Left renal pelvis (tissue), 4 donors: ENCODE data around the gene ERAP2. TPM values are rescaled to one million over a fixed set of nuclear protein-coding genes. Genes with fewer than 3 reads are reported as not detected.
"Not testable (repeated sequence)": the region's sequence is repeated elsewhere in the genome, so short reads cannot be mapped to it uniquely, and the experiment has no call there.

Experiments used
- DNase-seq, 4 donors: peaks; one replicate each; pipeline ENCODE4 v3.0.0-alpha.2; 2013; ENCODE audit warnings: low read depth in 4 of 4, low spot score in 3 of 4
- polyA plus RNA-seq, 4 donors: library from polyadenylated mRNA; unstranded; fragments of 120-200 nt; gene quantifications; one replicate each; pipeline ENCODE4 v1.2.1, GENCODE V29; 2013; ENCODE audit not compliant: insufficient read length in 4 of 4

Gene ERAP2
- polyA plus RNA-seq, 4 donors: 3.2 to 27.7 (median 14.1) TPM

- not testable (repeated sequence) for DNase-seq
These were observed 54.7 kb downstream of the ERAP2 start for GRCh38 chr5:96931037-96931436.

- no peak for DNase-seq
These were observed 55.3 kb downstream of the ERAP2 start for GRCh38 chr5:96931605-96932004.

GRCh38 chr5:96932026-96932425 is 55.7 kb downstream of the ERAP2 start:
- no peak for DNase-seq

GRCh38 chr5:96933764-96934707 is 57.7 kb downstream of the ERAP2 start:
- peak in 2 of 4 donors; percentile 14 to 39 for DNase-seq

GRCh38 chr5:96934708-96935558 is 58.6 kb downstream of the ERAP2 start:
- peak; percentile 78 to 86 (median 81) for DNase-seq

GRCh38 chr5:96935559-96936430 is 59.5 kb downstream of the ERAP2 start, which contains the start of gene LNPEP:
TSS of gene LNPEP (plus strand) at chr5:96936080. CDS start at chr5:96936156, 76 bp downstream.
- DNase-seq: peak; percentile 87 to 92 (median 90)

GRCh38 chr5:96936431-96937320 is 60.4 kb downstream of the ERAP2 start:
- peak in 1 of 4 donors; percentile 12 for DNase-seq

- DNase-seq: no peak
These were observed 64.3 kb downstream of the ERAP2 start for GRCh38 chr5:96940586-96940985.

GRCh38 chr5:96941140-96941539 is 64.8 kb downstream of the ERAP2 start:
- DNase-seq: no peak

- DNase-seq: no peak
These were observed 65.8 kb downstream of the ERAP2 start for GRCh38 chr5:96942078-96942477.

- DNase-seq: no peak
These were observed 66.6 kb downstream of the ERAP2 start for GRCh38 chr5:96942911-96943310.

- DNase-seq: no peak
These were observed 67.5 kb downstream of the ERAP2 start for GRCh38 chr5:96943799-96944198.

GRCh38 chr5:96945144-96945897 is 69.0 kb downstream of the ERAP2 start:
- DNase-seq: no peak

- no peak for DNase-seq
These were observed 70.1 kb downstream of the ERAP2 start for GRCh38 chr5:96946381-96946780.

GRCh38 chr5:96952118-96952750 is 75.9 kb downstream of the ERAP2 start:
- no peak for DNase-seq

- DNase-seq: no peak
These were observed 76.9 kb downstream of the ERAP2 start for GRCh38 chr5:96952974-96953730.
